Thymus (tissue), 11 donors: ENCODE data around the gene REN. TPM values are rescaled to one million over a fixed set of nuclear protein-coding genes. Genes with fewer than 3 reads are reported as not detected.

ENCODE experiments used
- DNase-seq, 9 donors: peaks; one replicate each; pipeline ENCODE4 v3.0.0-alpha.2; 2013; ENCODE audit warnings: low spot score in 9 of 9, low read depth in 6 of 9, missing footprints in 1 of 9
- H3K27ac ChIP-seq, 2 donors: one replicate each; pipeline ENCODE4 v1.5.1; 2013; ENCODE audit warnings: control low read depth in 1 of 2, low read depth in 1 of 2, low read length in 1 of 2, mild to moderate bottlenecking in 1 of 2, moderate library complexity in 1 of 2
- H3K27me3 ChIP-seq, 2 donors: one replicate each; pipeline ENCODE4 v1.5.1; 2013; ENCODE audit warnings: low read length in 1 of 2; ENCODE audit not compliant: control insufficient read depth in 2 of 2, insufficient read depth in 1 of 2
- H3K36me3 ChIP-seq, 2 donors: one replicate each; pipeline ENCODE4 v1.5.1; 2013; ENCODE audit warnings: low read length in 1 of 2, mild to moderate bottlenecking in 1 of 2, moderate library complexity in 1 of 2; ENCODE audit not compliant: control insufficient read depth in 2 of 2, insufficient read depth in 2 of 2
- H3K4me1 ChIP-seq, 2 donors: one replicate each; pipeline ENCODE4 v1.5.1; 2013; ENCODE audit warnings: low read length in 2 of 2; ENCODE audit not compliant: control insufficient read depth in 2 of 2, insufficient read depth in 2 of 2
- H3K4me3 ChIP-seq, 2 donors: one replicate each; pipeline ENCODE4 v1.5.1; 2013; ENCODE audit warnings: low read length in 2 of 2, control low read depth in 1 of 2, mild to moderate bottlenecking in 1 of 2
- H3K9me3 ChIP-seq, 2 donors: one replicate each; pipeline ENCODE4 v1.5.1; 2013; ENCODE audit warnings: low read length in 1 of 2, mild to moderate bottlenecking in 1 of 2; ENCODE audit not compliant: control insufficient read depth in 2 of 2, insufficient read depth in 1 of 2
- WGBS: extraction: QIAGEN DNeasy Blood & Tissue Kit; methylation state at CpG from one replicate; pipeline ENCODE4 v1.1.7; 2013; 5-methylcytosine and 5-hydroxymethylcytosine counted together
- polyA plus RNA-seq: library from polyadenylated mRNA; stranded (reverse); fragments of 200-250 nt; gene quantifications from one replicate; pipeline ENCODE4 v1.2.3, GENCODE V29; 2013
- total RNA-seq: library from RNA; stranded (reverse); fragments of 120-200 nt; gene quantifications from one replicate; pipeline ENCODE4 v1.2.4, GENCODE V29; 2013
- donor health status: healthy.

Gene REN
- total and polyA plus RNA-seq, 2 donors = 0.66 to 1.9 TPM

- no peaks in the 10 kb centered on the region for H3K36me3 ChIP-seq
- H3K4me3 ChIP-seq = no peak overlapping the region
- DNase-seq = no peak
- H3K27ac ChIP-seq = no peak overlapping the region
- 87% methylated on average over 6 of the region's 6 CpGs for WGBS
- H3K27me3 ChIP-seq = no peaks in the 10 kb centered on the region
- no peaks in the 10 kb centered on the region for H3K9me3 ChIP-seq
- no peaks in the 10 kb centered on the region for H3K4me1 ChIP-seq
These were observed 14.0 kb upstream of the REN start for GRCh38 chr1:204180133-204180532.

- WGBS = 92% methylated on average over 7 of the region's 7 CpGs
- no peaks in the 10 kb centered on the region for H3K9me3 ChIP-seq
- no peaks in the 10 kb centered on the region for H3K27me3 ChIP-seq
- H3K27ac ChIP-seq = no peak overlapping the region
- no peak for DNase-seq
- H3K4me1 ChIP-seq = no peaks in the 10 kb centered on the region
- H3K4me3 ChIP-seq = no peak overlapping the region
- H3K36me3 ChIP-seq = no peaks in the 10 kb centered on the region
These were observed 12.5 kb upstream of the REN start for GRCh38 chr1:204178487-204179281.

GRCh38 chr1:204177133-204177532 is 11.0 kb upstream of the REN start:
- Histone ChIP-seq H3K4me1 (no peaks in the 10 kb centered on the region), H3K36me3 (no peaks in the 10 kb centered on the region), H3K27me3 (no peaks in the 10 kb centered on the region), H3K9me3 (no peaks in the 10 kb centered on the region), H3K4me3 (no peak overlapping the region), H3K27ac (no peak overlapping the region)
- 32% methylated on average over 4 of the region's 4 CpGs for WGBS
- DNase-seq = no peak

- Histone ChIP-seq H3K36me3 (no peaks in the 10 kb centered on the region), H3K4me1 (no peaks in the 10 kb centered on the region), H3K4me3 (no peak overlapping the region), H3K27ac (no peak overlapping the region), H3K27me3 (no peaks in the 10 kb centered on the region), H3K9me3 (no peaks in the 10 kb centered on the region)
- DNase-seq = no peak
- WGBS = 96% methylated on average over 5 of the region's 5 CpGs
These were observed 9.9 kb upstream of the REN start for GRCh38 chr1:204176049-204176448.

GRCh38 chr1:204174958-204175357 is 8.8 kb upstream of the REN start:
- 93% methylated on average over 3 of the region's 3 CpGs for WGBS
- H3K27ac ChIP-seq = no peak overlapping the region

GRCh38 chr1:204172404-204173029 is 6.4 kb upstream of the REN start:
- no peak overlapping the region for H3K27ac ChIP-seq
- H3K36me3 ChIP-seq = no peaks in the 10 kb centered on the region
- no peak overlapping the region for H3K4me3 ChIP-seq
- H3K27me3 ChIP-seq = no peaks in the 10 kb centered on the region
- DNase-seq = no peak
- no peaks in the 10 kb centered on the region for H3K4me1 ChIP-seq
- WGBS = 97% methylated on average over 2 of the region's 2 CpGs
- peaks cover 2 to 8% of the 10 kb centered on the region in 2 donors for H3K9me3 ChIP-seq

More at GRCh38 chr1:204174958-204175357, 8.8 kb upstream of the REN start:
- Histone ChIP-seq H3K4me3 (no peak overlapping the region), H3K36me3 (no peaks in the 10 kb centered on the region), H3K4me1 (no peaks in the 10 kb centered on the region), H3K27me3 (no peaks in the 10 kb centered on the region), H3K9me3 (peaks cover 0 to 4% of the 10 kb centered on the region in 2 donors)
- no peak for DNase-seq

- Histone ChIP-seq H3K36me3 (no peaks in the 10 kb centered on the region), H3K27me3 (no peaks in the 10 kb centered on the region), H3K9me3 (peaks cover 2 to 8% of the 10 kb centered on the region in 2 donors), H3K4me1 (no peaks in the 10 kb centered on the region), H3K4me3 (no peak overlapping the region), H3K27ac (no peak overlapping the region)
- no peak for DNase-seq
- 79% methylated on average over 4 of the region's 4 CpGs for WGBS
These were observed 5.6 kb upstream of the REN start for GRCh38 chr1:204171751-204172178.

- Histone ChIP-seq H3K27me3 (no peaks in the 10 kb centered on the region), H3K4me3 (no peak overlapping the region), H3K4me1 (no peaks in the 10 kb centered on the region), H3K9me3 (peaks cover 2 to 8% of the 10 kb centered on the region in 2 donors), H3K27ac (no peak overlapping the region), H3K36me3 (no peaks in the 10 kb centered on the region)
- DNase-seq = no peak
- WGBS = 94% methylated on average over 3 of the region's 3 CpGs
These were observed 4.5 kb upstream of the REN start for GRCh38 chr1:204170494-204171155.

GRCh38 chr1:204169858-204170257 is 3.7 kb upstream of the REN start:
- Histone ChIP-seq H3K4me3 (no peak overlapping the region), H3K4me1 (no peaks in the 10 kb centered on the region), H3K9me3 (peaks cover 2 to 8% of the 10 kb centered on the region in 2 donors), H3K27ac (no peak overlapping the region), H3K27me3 (no peaks in the 10 kb centered on the region), H3K36me3 (no peaks in the 10 kb centered on the region)
- 96% methylated on average over 4 of the region's 4 CpGs for WGBS
- DNase-seq = peak in 1 of 9 donors; percentile 25
